VCaP (cell line): Measurements from ENCODE around the gene GABRA5.

Experiments
- H3K27ac ChIP-seq: fragments of 450-650 bp; 2 replicates; pipeline ENCODE4 v1.5.1; 2017
- CTCF ChIP-seq: fragments of 450-650 bp; conservative IDR thresholded peaks from 2 replicates; pipeline ENCODE4 v1.5.1; 2017; ENCODE audit warnings: mild to moderate bottlenecking, moderate library complexity

The GABRA5 gene

GRCh38 chr15:26971271-26972018 is 104.6 kb downstream of the GABRA5 start:
- H3K27ac ChIP-seq: peak overlapping the region; percentile 56; the same call in 1 of the 2 replicates
- TF ChIP-seq CTCF: peak; percentile 50

GRCh38 chr15:26972636-26973035 is 105.8 kb downstream of the GABRA5 start:
- no peak for TF ChIP-seq CTCF
- no peak overlapping the region for H3K27ac ChIP-seq

DNA sequence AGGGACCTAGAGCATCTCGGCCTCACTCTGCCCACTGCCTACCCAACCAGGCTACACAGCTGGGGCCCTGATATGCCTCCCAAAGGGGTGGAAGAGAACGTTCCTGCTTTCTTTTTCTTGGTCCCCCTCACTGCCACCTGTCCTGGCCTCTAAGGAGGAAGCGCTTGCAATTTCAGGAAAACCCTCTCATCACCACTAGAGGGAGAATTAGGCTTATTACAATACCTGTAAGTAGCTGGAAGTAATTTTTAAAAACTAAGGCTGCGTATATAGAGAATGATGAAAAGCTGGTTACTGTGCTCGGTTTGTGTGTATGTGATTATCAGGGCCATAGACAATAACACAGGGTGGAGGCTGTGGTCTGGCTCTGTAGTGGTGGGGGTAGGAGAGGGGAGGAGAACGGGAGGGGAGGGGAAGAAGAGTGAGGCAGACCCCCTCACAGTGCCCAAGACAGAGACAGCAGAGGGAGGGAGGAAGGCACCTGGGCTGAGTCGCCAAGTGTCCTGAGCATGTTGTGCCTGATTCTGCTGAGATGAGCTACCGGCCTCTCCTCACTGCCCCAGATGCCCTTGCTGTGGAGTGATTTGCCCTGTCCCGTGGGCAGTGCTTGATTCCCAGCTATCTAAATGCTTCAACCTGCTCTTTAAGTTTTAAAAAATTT is 107.4 kb downstream of the GABRA5 start:
- peak; percentile 81 for TF ChIP-seq CTCF
- H3K27ac ChIP-seq: no peak overlapping the region

DNA sequence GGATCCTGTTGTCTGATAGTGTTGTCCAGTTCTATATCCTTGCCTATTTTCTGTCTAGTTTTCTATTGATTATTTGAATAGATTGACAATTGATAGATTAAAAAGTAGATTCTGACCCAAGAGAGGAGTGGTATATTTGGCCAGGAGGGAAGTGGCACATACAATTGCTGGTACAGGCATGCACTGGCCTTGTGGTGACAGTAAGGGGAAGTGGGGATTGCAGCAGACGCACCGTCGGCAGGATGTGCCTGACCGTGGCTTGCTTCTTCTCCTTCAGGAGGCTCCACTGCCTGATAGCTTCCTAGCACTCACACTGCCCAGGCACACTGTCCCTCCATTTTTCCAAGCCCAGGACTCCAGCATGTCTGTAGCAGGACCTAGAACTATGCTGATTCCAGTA is 114.6 kb downstream of the GABRA5 start:
- TF ChIP-seq CTCF: no peak
- no peak overlapping the region for H3K27ac ChIP-seq

- no peak for TF ChIP-seq CTCF
- H3K27ac ChIP-seq: no peak overlapping the region
Observed at GRCh38 chr15:26983822-26984221, 117.0 kb downstream of the GABRA5 start.

- TF ChIP-seq CTCF: no peak
- no peak overlapping the region for H3K27ac ChIP-seq
Observed at GRCh38 chr15:26985050-26985449, 118.2 kb downstream of the GABRA5 start.

DNA sequence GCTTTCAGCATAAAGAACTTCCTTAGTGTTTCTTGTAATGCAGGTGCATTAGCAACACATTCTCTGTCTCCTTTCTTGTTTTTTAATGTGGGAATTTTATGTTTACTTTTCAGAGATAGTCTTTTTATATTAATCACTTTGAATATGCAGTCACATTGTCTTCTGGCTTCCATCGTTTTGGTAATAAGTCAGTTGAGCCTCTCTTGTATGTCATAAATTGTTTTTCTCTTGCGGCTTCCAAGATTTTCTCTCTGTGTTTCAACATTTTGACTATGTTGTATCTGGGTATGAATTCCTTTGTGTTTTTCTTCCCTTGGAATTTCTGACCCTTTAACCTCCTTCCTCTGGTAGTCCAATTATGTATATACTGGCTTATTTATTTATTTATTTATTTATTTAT is 129.4 kb downstream of the GABRA5 start:
- no peak for TF ChIP-seq CTCF
- H3K27ac ChIP-seq: no peak overlapping the region
